Measurements from ENCODE around the gene ZBTB1.

ZBTB1 gene, protein sequence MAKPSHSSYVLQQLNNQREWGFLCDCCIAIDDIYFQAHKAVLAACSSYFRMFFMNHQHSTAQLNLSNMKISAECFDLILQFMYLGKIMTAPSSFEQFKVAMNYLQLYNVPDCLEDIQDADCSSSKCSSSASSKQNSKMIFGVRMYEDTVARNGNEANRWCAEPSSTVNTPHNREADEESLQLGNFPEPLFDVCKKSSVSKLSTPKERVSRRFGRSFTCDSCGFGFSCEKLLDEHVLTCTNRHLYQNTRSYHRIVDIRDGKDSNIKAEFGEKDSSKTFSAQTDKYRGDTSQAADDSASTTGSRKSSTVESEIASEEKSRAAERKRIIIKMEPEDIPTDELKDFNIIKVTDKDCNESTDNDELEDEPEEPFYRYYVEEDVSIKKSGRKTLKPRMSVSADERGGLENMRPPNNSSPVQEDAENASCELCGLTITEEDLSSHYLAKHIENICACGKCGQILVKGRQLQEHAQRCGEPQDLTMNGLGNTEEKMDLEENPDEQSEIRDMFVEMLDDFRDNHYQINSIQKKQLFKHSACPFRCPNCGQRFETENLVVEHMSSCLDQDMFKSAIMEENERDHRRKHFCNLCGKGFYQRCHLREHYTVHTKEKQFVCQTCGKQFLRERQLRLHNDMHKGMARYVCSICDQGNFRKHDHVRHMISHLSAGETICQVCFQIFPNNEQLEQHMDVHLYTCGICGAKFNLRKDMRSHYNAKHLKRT

DNA sequence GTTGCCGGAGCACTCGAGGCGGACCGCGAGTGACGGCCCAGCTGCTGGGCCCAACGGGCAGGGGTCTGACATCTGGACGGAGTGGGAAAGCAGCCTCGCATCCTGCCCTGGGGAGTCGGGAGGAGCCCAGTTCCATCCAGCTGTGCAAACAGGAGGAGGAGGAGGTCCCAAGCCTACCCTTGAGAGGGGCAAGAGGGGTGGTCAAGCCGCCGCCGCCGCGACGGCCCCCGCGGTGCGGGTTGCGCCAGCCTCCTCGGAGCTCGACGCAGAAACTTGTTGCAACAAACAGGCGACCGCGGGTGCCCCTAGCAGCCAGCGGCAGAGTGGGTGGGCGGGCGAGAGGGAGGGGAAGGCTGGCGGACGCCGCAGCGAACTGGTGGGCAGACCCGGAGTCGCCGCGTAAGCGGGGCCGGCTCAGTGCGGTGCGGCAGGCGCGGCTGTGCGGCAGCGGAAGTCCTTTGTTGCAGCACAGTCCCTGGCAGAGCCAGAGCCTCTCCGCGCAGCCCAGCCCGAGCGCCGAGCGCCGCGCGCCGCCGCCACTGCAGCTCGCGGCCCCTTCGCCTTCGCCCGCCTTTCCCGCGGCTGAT, at the start of gene ZBTB1:
Gene ZBTB1, plus strand, starts transcription at position 461 of the 587 bp plus-strand sequence. CDS start 16,735 bp downstream, outside the sequence.
- TF ChIP-seq, protein P1, sequence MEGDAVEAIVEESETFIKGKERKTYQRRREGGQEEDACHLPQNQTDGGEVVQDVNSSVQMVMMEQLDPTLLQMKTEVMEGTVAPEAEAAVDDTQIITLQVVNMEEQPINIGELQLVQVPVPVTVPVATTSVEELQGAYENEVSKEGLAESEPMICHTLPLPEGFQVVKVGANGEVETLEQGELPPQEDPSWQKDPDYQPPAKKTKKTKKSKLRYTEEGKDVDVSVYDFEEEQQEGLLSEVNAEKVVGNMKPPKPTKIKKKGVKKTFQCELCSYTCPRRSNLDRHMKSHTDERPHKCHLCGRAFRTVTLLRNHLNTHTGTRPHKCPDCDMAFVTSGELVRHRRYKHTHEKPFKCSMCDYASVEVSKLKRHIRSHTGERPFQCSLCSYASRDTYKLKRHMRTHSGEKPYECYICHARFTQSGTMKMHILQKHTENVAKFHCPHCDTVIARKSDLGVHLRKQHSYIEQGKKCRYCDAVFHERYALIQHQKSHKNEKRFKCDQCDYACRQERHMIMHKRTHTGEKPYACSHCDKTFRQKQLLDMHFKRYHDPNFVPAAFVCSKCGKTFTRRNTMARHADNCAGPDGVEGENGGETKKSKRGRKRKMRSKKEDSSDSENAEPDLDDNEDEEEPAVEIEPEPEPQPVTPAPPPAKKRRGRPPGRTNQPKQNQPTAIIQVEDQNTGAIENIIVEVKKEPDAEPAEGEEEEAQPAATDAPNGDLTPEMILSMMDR (IDR thresholded peaks at IDR 0.05; ENCODE audit: extremely low read depth, missing control alignments): no peak
- DNase-seq (ENCODE audit: low spot score): peak; percentile 81

DNA sequence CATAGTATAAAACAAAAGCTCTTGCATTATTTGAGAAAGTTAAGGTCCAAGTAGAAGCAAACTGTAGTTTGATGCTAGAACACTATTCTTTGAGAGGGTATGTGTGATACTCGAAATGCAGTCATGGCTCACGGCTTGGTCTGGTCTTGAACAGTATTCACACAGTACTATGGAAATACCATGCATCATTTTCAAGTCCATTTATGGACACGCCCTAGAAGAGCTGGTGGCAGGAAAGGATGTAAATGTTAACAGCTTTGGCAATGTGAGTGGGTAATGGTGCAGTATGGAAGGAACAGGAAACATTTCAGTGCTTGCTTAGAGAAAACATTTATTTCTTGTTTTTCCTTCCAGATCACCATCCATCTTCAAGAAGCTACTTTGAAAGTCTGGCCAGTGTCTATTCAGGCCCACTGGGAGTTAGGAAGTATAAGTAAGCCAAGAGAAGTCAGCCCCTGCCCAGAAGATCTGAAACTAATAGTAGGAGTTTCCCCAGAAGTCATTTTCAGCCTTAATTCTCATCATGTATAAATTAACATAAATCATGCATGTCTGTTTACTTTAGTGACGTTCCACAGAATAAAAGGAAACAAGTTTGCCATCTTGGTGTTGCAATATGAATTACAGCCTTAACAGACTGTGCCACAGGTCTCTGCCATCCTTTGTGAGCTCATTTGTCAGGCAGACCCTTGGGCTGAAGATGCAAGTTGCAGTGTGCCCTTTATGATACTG, 45.0 kb upstream of the ZBTB1 start:
- TF ChIP-seq, protein P1 (IDR thresholded peaks at IDR 0.05; ENCODE audit: extremely low read depth, missing control alignments): no peak
- no peak for DNase-seq (ENCODE audit: low spot score)

DNA sequence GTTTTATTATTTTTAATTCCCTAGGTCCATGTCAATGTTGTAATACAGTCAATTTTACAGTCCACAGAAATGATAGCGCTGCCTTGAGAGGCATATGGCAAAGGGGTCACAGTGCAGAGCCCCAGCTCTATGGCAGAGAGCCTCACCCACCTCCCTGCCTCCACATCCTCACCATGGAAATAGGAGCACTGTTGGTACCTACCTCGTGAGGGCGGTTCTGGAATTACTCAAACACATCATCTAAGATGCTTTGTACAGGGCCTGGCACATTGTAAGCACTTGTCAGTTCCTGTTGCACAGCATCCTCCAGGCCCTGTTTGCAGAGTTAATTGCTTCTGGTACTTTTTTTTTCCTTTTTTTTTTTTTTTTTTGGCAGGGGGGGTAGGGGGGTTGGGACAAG, 43.3 kb upstream of the ZBTB1 start:
- DNase-seq (ENCODE audit: low spot score): no peak

DNA sequence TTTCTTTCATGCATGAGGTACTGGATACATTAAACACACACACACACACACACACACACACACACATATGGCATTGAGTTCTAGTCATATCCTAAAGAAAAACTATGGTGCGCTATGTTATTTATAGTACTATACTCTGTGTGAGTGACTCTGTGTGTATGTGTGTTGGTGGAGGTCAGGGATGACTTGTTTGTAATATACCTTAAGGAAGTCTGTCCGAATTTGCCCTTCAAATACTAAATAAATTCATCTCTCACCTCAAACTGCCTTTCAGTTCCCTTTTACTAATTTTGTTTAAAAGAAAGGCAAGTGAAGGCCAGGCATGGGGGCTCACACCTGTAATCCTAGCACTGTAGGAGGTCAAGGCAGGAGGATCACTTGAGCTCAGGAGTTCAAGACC, 41.4 kb upstream of the ZBTB1 start:
- peak; percentile 48 for DNase-seq (ENCODE audit: low spot score)
- TF ChIP-seq, protein P1 (IDR thresholded peaks at IDR 0.05; ENCODE audit: extremely low read depth, missing control alignments): no peak

More for the DNA sequence above, 43.3 kb upstream of the ZBTB1 start:
- TF ChIP-seq, protein P1 (IDR thresholded peaks at IDR 0.05; ENCODE audit: extremely low read depth, missing control alignments): no peak

DNA sequence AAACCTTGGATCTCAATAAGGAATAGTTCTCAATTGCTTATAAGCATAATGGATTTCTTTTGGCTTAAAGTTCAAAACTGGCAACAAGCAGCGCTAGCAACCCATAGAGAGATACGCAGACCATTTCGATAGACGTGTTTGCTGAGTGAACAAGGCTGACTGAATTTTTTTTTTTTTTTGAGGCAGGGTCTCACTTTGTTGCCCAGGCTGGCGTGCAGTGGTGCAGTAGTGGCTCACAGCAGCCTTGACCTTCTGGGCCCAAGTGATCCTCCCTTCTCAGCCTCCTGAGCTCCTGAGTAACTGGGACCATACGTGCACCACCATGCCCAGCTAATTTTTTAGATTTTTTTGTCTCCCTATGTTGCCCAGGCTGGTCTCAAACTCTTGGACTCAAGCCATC, 40.7 kb upstream of the ZBTB1 start:
- DNase-seq (ENCODE audit: low spot score): no peak

DNA sequence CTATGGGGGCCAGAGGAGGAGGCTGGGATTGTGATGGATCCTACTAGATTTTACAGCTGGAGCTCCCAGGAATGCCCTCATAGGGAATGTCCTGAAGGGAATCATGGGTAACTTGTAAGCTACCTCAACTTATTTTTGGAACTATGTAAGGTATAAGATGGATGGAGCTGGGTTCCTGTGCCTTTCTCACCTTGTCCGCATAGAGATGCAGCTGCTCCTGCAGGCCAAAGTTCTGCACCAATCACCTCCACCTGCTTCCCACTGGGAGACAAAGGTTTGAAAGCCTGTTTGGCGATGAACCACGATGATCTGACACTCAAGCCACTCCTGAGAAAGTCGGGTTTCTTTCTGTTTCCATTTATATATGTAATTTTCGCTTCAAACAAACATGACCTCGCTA, 39.9 kb upstream of the ZBTB1 start:
- no peak for DNase-seq (ENCODE audit: low spot score)
- TF ChIP-seq, protein P1 (IDR thresholded peaks at IDR 0.05; ENCODE audit: extremely low read depth, missing control alignments): no peak

More for the DNA sequence above, 40.7 kb upstream of the ZBTB1 start:
- TF ChIP-seq, protein P1 (IDR thresholded peaks at IDR 0.05; ENCODE audit: extremely low read depth, missing control alignments): no peak

Measured in GM20000 (cell line).